A549 (cell line): Measurements from ENCODE around the gene PER1.

Experiments
- CHD2 ChIP-seq: fragments of 150-350 bp; IDR thresholded peaks from 2 replicates; pipeline ENCODE4 v1.6.1; 2014; ENCODE audit warnings: low read length; ENCODE audit not compliant: partially characterized antibody
- EP300 ChIP-seq, 2 experiments: fragments of >200 bp; sonication (Bioruptor Twin); formaldehyde crosslinking; IDR thresholded peaks; 2 replicates in 1 of 2; 3 replicates in 1 of 2; pipeline ENCODE4 v1.6.1; 2016 to 2017

DNA sequence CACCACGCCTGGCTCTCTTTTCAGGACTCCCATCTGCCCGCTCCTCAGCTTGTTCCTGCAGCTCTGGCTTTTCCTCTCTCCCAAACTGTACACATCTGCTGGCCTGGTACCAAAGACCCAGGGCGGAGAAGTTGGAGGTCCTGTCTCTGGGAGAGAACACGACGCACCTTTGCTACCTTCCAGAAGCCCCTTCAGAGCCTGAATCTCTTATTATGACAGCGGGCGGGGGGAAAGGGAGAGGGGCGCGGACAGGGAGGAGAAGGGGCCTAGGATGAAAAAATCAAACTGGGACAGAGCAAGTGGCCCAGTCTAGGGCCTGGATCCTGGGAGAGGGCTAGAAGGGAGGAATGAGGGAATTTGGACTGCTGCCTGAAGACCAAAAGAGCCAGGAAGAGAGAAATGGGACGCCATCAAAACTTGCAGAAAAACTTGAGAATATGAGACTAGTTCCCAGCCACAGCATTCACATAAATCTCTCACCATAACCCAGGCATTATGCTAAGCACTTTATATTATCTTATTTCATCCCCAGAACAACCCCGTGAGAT, 2.5 kb upstream of the PER1 start:
- TF ChIP-seq CHD2 (no peak), EP300 (IDR thresholded peaks at IDR 0.05) (no peak)
